ENCODE results near the gene CHFR. TPM values are rescaled to one million over a fixed set of nuclear protein-coding genes. Genes with fewer than 3 reads are reported as not detected.

Gene CHFR
- total RNA-seq, 4 donors from 2014 or later, result 25.5 to 38.6 (median 30.4) TPM

DNA sequence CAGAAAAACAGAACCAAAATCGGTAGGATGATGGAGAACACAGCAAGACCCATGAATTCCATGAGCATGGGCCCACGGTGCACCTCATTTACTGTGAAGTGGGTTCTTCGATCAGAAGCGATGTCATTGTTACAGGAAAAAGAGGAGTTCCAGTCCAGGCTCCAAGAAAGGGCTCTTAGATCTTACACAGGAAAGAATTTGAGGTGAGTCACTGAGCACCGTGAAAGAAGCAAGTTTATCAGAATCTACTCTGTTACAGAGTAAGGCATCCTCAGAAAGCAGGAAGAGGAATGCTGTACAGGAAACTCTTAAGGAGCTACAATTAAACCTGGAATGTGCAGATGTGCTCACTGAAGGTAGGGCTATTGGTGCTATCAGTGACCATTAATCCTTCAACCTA, 11.6 kb upstream of the CHFR start:
- TF ChIP-seq, protein P1, sequence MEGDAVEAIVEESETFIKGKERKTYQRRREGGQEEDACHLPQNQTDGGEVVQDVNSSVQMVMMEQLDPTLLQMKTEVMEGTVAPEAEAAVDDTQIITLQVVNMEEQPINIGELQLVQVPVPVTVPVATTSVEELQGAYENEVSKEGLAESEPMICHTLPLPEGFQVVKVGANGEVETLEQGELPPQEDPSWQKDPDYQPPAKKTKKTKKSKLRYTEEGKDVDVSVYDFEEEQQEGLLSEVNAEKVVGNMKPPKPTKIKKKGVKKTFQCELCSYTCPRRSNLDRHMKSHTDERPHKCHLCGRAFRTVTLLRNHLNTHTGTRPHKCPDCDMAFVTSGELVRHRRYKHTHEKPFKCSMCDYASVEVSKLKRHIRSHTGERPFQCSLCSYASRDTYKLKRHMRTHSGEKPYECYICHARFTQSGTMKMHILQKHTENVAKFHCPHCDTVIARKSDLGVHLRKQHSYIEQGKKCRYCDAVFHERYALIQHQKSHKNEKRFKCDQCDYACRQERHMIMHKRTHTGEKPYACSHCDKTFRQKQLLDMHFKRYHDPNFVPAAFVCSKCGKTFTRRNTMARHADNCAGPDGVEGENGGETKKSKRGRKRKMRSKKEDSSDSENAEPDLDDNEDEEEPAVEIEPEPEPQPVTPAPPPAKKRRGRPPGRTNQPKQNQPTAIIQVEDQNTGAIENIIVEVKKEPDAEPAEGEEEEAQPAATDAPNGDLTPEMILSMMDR (IDR thresholded peaks at IDR 0.05; ENCODE audit: low read depth), result no peak

DNA sequence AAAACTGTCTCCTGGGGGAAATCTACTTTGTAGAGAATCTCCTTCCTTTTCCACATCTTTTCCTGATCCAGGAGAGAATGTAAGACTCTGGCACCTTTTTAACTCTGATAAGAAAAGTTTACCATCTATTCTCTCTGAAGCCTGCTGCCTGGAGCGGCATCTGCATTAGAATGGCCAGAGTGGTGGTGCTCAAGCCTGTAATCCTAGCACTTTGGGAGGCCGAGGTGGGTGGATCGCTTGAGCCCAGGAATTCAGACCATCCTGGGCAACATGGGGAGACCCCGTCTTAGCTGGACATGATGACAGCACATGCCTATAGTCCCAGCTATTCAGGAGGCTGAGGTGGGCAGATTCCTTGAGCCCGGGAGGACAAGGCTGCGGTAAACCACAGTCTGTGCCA, 1.4 kb upstream of the CHFR start:
- TF ChIP-seq, protein P1 (IDR thresholded peaks at IDR 0.05; ENCODE audit: low read depth), result no peak

DNA sequence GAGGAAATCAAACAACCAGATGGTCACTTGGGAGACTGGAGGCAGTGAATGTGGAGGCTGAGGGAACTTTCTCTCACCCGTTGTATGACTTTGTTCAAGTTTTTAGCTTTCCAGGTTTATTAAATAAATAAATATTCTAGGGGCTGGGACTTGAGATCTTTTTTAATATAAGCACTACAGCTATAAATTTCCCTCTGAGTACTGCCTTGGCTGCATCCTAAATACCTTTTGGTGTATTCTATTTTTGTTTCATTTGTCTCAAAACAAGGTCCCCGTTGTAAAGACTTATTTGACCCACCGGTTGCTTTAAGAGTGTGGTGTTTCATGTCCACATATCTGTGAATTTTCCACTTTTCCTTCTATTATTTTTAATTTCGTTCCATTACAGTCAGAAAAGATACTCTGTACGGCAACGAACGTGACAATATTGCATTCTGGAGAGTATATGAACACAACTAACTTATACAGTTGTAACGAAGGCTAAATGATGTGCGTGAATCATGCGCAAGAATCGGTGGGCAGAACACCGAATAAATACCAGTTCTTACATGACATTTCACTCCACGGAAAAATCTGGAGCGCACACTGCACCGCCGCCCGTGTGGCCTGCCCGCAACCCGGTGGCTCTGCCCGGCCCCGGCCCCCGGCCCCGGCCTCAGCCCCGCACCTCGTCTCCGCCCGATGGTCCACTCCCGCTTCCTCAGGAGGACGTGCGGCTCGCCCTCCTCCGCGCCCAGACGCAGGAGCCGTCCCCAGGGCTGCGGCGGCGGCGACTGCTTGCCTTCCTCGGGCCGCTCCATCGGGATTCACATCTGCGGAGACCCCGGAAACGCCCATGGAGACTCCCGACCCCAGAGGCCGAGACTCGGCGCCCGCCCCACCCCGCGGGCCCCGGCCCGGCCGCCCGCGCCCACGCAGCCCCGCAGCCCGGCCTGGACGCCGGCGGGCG, 602 bp downstream of the CHFR start:
- TF ChIP-seq, protein P1 (IDR thresholded peaks at IDR 0.05; ENCODE audit: low read depth), result no peak

DNA sequence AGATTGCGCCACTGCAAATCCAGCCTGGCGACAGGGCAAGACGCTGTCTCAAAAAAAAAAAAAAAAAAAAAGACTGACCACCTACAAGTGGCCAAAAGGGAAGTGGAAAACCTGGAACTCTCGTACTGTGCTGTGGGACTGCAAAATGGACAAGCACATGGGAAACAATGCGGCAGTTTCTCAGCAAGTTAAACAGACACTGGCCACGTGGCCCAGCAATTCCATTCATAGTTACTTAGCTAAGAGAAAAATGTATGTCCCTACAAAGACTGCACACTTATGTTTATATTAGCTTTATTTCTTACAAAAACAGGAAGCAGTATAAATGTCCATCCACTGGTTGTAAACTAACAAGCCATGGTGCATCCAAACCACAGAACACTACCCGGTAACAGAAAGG, 5.6 kb downstream of the CHFR start:
- TF ChIP-seq, protein P1 (IDR thresholded peaks at IDR 0.05; ENCODE audit: low read depth), result no peak

DNA sequence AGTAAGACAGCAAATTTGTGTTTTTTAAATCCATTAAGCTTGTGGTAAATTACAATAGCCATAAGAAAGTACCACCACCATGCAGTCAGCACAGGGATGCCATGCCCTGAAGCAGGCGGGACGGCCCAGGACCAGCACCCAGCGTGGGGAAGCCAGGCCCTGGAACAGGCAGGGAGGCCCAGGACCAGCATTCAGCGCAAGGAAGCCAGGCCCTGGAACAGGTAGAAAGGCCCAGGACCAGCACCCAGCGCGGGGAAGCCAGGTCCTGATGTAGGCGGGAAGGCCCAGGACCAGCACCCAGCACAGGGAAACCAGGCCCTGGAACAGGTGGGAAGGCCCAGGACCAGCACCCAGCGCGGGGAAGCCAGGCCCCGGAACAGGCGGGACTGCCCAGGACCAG, 13.2 kb downstream of the CHFR start:
- TF ChIP-seq, protein P1 (IDR thresholded peaks at IDR 0.05; ENCODE audit: low read depth), result no peak

DNA sequence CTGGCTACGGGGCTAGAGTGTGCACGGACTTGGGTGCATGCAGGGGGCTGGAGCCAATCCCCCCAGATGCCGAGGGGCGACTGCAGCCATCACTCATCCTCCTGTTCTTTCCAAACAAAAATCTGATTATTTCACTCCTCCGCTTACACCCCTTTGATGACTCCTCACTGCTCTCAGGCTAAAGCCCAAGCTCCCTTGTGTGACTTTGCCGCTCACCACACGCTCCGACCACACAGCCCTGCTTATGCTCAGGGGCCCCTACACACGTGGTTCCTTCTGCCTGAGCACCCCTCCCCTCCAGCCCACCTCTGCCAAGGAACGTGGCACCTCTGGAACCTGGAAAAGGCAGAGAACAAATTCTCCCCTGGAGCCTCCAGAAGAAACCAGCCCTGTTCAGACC, 13.7 kb downstream of the CHFR start:
- TF ChIP-seq, protein P1 (IDR thresholded peaks at IDR 0.05; ENCODE audit: low read depth), result no peak

DNA sequence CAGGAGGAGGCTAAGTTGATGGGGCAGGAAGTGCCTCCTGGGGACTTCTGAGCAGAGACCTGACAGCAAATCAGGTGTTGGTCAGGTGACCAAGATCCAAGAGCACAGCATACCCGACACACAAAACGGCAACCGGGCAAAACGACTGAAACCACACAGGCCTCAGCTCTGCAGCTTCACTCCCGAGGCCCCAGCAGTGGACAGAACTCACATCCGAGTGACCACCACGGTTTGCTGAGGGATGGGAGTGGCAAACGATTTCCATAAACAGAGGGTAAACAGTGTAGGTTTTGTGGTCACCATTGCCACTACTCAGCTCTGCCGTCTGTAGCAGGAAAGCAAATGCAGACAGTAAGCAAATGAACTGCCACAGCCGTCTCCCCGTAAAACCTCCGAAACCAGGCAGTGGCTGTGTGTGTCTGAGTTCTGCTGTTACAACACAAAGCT, 14.4 kb downstream of the CHFR start:
- TF ChIP-seq, protein P1 (IDR thresholded peaks at IDR 0.05; ENCODE audit: low read depth), result no peak
